Liver (tissue), 3 donors: ENCODE results near the gene SDF4.

Experiments
- ATF3 ChIP-seq: IDR thresholded peaks from 2 replicates; pipeline ENCODE4 v1.6.1; 2016; ENCODE audit warnings: antibody characterized with exemption
- CTCF ChIP-seq: fragments of 150-350 bp; IDR thresholded peaks from 2 replicates; pipeline ENCODE4 v1.5.1; 2017; ENCODE audit warnings: improper control_type of control experiment, low read depth, low read length; ENCODE audit not compliant: missing input control
- HNF4A ChIP-seq, 2 donors: conservative IDR thresholded peaks; 2 replicates each; pipeline ENCODE4 v1.6.1; 2016; ENCODE audit warnings: antibody characterized with exemption in 2 of 2, mild to moderate bottlenecking in 2 of 2
- donor health status: healthy.
- donor health status: healthy.

GRCh38 chr1:1237874-1238701 lies 6.3 kb upstream of the SDF4 start:
- no peak for TF ChIP-seq CTCF
- no peak for TF ChIP-seq ATF3
- TF ChIP-seq HNF4A (conservative IDR thresholded peaks at IDR 0.05): no peak
